Mammary epithelial cell (primary cell): ENCODE data around the gene NKG7.

Source experiments
- EZH2 ChIP-seq: IDR thresholded peaks from 2 replicates; pipeline ENCODE4 v1.6.1; 2012; ENCODE audit warnings: low read length, inconsistent platforms, borderline replicate concordance
- TF ChIP-seq, protein P1 (sequence below), 2 donors: IDR thresholded peaks in 1 of 2; conservative IDR thresholded peaks in 1 of 2; 2 replicates each; pipeline ENCODE4 v1.5.1; 2011 to 2012; ENCODE audit warnings: inconsistent platforms in 2 of 2, low read length in 2 of 2, mild to moderate bottlenecking in 2 of 2, control low read depth in 1 of 2, low read depth in 1 of 2; ENCODE audit not compliant: insufficient read depth in 1 of 2; ENCODE audit errors: extremely low read depth in 1 of 2

DNA sequence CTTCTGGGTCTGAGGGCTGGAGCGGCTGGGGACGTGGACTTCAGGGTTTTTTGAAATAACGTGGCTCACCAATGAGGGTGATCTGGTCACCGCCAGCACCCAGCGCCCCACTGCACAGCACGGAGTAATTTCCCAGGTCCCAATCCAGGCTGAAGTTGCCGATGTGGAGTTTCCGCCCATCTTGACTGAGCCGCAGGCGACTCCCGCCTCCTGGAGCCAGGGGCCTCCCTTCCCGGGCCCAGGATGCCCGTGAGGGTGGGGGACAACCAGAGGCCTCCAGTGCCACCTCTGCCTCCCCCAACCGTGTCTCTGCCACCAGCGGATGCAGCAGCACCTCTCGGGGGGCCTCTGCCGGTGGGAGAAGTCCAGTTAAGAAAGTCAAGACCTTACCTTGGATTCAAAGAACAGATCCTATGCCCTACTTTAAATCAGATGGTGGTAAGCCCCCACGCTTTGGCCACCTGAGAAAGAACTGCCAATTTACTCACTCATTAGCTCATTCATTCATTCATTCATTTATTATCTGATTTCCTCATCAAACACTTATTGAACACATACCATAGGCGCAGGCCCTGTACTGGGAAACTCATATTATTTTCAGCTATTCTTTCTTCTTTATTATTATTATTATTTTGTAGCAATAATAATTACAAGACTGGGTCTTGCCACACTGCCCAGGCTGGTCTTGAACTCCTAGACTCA is 34.4 kb downstream of the NKG7 start:
- TF ChIP-seq, protein P1, sequence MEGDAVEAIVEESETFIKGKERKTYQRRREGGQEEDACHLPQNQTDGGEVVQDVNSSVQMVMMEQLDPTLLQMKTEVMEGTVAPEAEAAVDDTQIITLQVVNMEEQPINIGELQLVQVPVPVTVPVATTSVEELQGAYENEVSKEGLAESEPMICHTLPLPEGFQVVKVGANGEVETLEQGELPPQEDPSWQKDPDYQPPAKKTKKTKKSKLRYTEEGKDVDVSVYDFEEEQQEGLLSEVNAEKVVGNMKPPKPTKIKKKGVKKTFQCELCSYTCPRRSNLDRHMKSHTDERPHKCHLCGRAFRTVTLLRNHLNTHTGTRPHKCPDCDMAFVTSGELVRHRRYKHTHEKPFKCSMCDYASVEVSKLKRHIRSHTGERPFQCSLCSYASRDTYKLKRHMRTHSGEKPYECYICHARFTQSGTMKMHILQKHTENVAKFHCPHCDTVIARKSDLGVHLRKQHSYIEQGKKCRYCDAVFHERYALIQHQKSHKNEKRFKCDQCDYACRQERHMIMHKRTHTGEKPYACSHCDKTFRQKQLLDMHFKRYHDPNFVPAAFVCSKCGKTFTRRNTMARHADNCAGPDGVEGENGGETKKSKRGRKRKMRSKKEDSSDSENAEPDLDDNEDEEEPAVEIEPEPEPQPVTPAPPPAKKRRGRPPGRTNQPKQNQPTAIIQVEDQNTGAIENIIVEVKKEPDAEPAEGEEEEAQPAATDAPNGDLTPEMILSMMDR (conservative IDR thresholded peaks at IDR 0.05 in 1 of 2, IDR thresholded peaks at IDR 0.05 in 1 of 2; ENCODE audit: extremely low read depth in 1 of 2, insufficient read depth in 1 of 2, low read depth in 1 of 2, low read length in 2 of 2), result no peak
- TF ChIP-seq EZH2, result no peak
